A673 (cell line): ENCODE results near the gene NHLRC2. TPM values are rescaled to one million over a fixed set of nuclear protein-coding genes. Genes with fewer than 3 reads are reported as not detected.

Experiments used
- BruUV-seq: library from RNA; stranded (reverse); fragments of 400-500 nt; replicated peaks from 2 replicates; lab custom pipeline; 2021; lab: Mats Ljungman, UMichigan
- CTCF ChIA-PET: fragments of 300-600 bp; sonication (Branson Sonifier 250); formaldehyde crosslinking; loops from one replicate; lab custom pipeline; 2022; ENCODE audit warnings: antibody characterized with exemption; lab: Charles Lee
- POLR2A ChIA-PET: fragments of 300-600 bp; sonication (Branson Sonifier 250); formaldehyde crosslinking; loops from one replicate; lab custom pipeline; 2022; ENCODE audit warnings: antibody characterized with exemption; ENCODE audit not compliant: low non-redundant PET; lab: Charles Lee
- DNase-seq: peaks from one replicate; pipeline ENCODE4 v3.0.0-alpha.2; 2015; ENCODE audit warnings: low spot score
- H3K27ac ChIP-seq: fragments of 200-600 bp; sonication (generic); 2 replicates; pipeline ENCODE4 v1.5.1; 2016; ENCODE audit warnings: mixed run types, low read depth, mild to moderate bottlenecking, mixed read lengths, antibody characterized with exemption, low read length; ENCODE audit not compliant: poor library complexity, severe bottlenecking
- H3K27me3 ChIP-seq: fragments of 200-600 bp; sonication (generic); replicated peaks from 2 replicates; pipeline ENCODE4 v1.6.1; 2017; ENCODE audit warnings: mixed run types, low read depth, mild to moderate bottlenecking, mixed read lengths, antibody characterized with exemption, low read length; ENCODE audit not compliant: insufficient read depth, poor library complexity
- H3K36me3 ChIP-seq: fragments of 200-600 bp; sonication (generic); 2 replicates; pipeline ENCODE4 v1.6.1; 2016; ENCODE audit warnings: mixed run types, mild to moderate bottlenecking, mixed read lengths, antibody characterized with exemption, low read length; ENCODE audit not compliant: insufficient read depth, poor library complexity, severe bottlenecking
- H3K4me1 ChIP-seq: fragments of 200-600 bp; sonication (generic); 2 replicates; pipeline ENCODE4 v1.6.1; 2017; ENCODE audit warnings: mixed run types, mild to moderate bottlenecking, mixed read lengths, antibody characterized with exemption, low read length; ENCODE audit not compliant: insufficient read depth, poor library complexity, severe bottlenecking
- H3K4me3 ChIP-seq: fragments of 200-600 bp; sonication (generic); 2 replicates; pipeline ENCODE4 v1.5.1; 2016; ENCODE audit warnings: low read depth, mixed run types, mild to moderate bottlenecking, mixed read lengths, low read length; ENCODE audit not compliant: poor library complexity, severe bottlenecking
- H3K9me3 ChIP-seq: fragments of 200-600 bp; sonication (generic); 2 replicates; pipeline ENCODE4 v1.6.1; 2016; ENCODE audit warnings: mixed run types, low read depth, mild to moderate bottlenecking, mixed read lengths, antibody characterized with exemption, low read length; ENCODE audit not compliant: poor library complexity, severe bottlenecking
- CTCF ChIP-seq: fragments of 300-800, 200-600 bp; sonication (generic); conservative IDR thresholded peaks from 2 replicates; pipeline ENCODE4 v1.5.1; 2017; ENCODE audit warnings: low read depth, mild to moderate bottlenecking, antibody characterized with exemption, low read length, moderate library complexity, mixed read lengths
- EZH2 ChIP-seq: fragments of 200-600 bp; sonication (generic); IDR thresholded peaks from 2 replicates; pipeline ENCODE4 v1.6.1; 2017; ENCODE audit warnings: borderline replicate concordance, low read depth, mild to moderate bottlenecking, mixed read lengths, antibody characterized with exemption, low read length; ENCODE audit not compliant: poor library complexity, severe bottlenecking
- intact Hi-C: fragments of 100-400 bp; cut with micrococcal nuclease; formaldehyde crosslinking; loops from one replicate; pipeline ENCODE4 v1.10.0; 2022; ENCODE audit not compliant: unreplicated experiment
- total RNA-seq: library from RNA; stranded (reverse); gene quantifications from 2 replicates; pipeline ENCODE4 v1.2.3, GENCODE V29; 2021

The NHLRC2 gene
- total RNA-seq, 1 experiment from 2014 or later = 49.7 TPM

- intact Hi-C loops = no loop called here
- Histone ChIP-seq H3K4me3 (no peak overlapping the region), H3K36me3 (peaks cover 45% of the 10 kb centered on the region), H3K27ac (no peak overlapping the region), H3K9me3 (peaks cover 9% of the 10 kb centered on the region), H3K27me3 (no peaks in the 10 kb centered on the region), H3K4me1 (peaks cover 5% of the 10 kb centered on the region)
- no TSS peak for BruUV-seq
- ChIA-PET POLR2A (no interaction called here), CTCF (no interaction called here)
- TF ChIP-seq CTCF (no peak), EZH2 (no peak)
- DNase-seq = no peak
Observed at GRCh38 chr10:113880236-113880635, 25.8 kb downstream of the NHLRC2 start.

DNA sequence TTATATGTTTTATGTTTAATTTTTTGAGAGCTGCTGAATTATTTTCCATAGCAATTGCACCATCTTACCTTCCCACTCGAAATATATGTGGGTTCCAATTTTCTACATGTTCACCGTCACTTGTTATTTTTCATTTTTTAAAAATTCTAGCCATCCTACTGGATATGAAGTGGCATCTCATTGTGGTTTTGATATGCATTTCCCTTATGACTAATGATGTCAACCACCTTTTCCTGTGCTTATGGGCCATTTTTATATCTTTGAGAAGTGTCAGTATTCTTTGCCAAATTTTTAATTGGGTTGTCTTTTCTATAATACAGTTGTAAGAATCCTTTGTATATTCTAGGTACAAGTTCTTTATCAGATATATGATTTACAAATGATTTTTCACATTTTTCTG, 27.8 kb downstream of the NHLRC2 start:
- no peaks in the 10 kb centered on the region for H3K27me3 ChIP-seq
- ChIA-PET POLR2A (no interaction called here), CTCF (no interaction called here)
- TF ChIP-seq EZH2 (no peak), CTCF (no peak)
- no peak overlapping the region for H3K4me3 ChIP-seq
- H3K27ac ChIP-seq = no peak overlapping the region
- intact Hi-C loops = no loop called here
- no TSS peak for BruUV-seq
- peaks cover 56% of the 10 kb centered on the region for H3K36me3 ChIP-seq
- H3K9me3 ChIP-seq = peaks cover 20% of the 10 kb centered on the region
- H3K4me1 ChIP-seq = no peaks in the 10 kb centered on the region
- DNase-seq = no peak

- intact Hi-C loops = no loop called here
- H3K36me3 ChIP-seq = peaks cover 50% of the 10 kb centered on the region
- peaks cover 9% of the 10 kb centered on the region for H3K4me1 ChIP-seq
- H3K27ac ChIP-seq = no peak overlapping the region
- ChIA-PET CTCF (no interaction called here), POLR2A (no interaction called here)
- DNase-seq = no peak
- H3K9me3 ChIP-seq = peaks cover 25% of the 10 kb centered on the region
- no peak for TF ChIP-seq CTCF
- TF ChIP-seq EZH2 = no peak
- H3K4me3 ChIP-seq = no peak overlapping the region
- no TSS peak for BruUV-seq
- H3K27me3 ChIP-seq = no peaks in the 10 kb centered on the region
Observed at GRCh38 chr10:113889911-113890310, 35.5 kb downstream of the NHLRC2 start.
